HG03457 (cell line): ENCODE data around the gene DOK3.

ENCODE experiments used
- ATAC-seq: cut with Tn5 transposase; IDR thresholded peaks from one replicate; pipeline ENCODE4 v1.9.1; 2021; ENCODE audit warnings: moderate number of reproducible peaks; ENCODE audit not compliant: unreplicated experiment

The DOK3 gene

DNA sequence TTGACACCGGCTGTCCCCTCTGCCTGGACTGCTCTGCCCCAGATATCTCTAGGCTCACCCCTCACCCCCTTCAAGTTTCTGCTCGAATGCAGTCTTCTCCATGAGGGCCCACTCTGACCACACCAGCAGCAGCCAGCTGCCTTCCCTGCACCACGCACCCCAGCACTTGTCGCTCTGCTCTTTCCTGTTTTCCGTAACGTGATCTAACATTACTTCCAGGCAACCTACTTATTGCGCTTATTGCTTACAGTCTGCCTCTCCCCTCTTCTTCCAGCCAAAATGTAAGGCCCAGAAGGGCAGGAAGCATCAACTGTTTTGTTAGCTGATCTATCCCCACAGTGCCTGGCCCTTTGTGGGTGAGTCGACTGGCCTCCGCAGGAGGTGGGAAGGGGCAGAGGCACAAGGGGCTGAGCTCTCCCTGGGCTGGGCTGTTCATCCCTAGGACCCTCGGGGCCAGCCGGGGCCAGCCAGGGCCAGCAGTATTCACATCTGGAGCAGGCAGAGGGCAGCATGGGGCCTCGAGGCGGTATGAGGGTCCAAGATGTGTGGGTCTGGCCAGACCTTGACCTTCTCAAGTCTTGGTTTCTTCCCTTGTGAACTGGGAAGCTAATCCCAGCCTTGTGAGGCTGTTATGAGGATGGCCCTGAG is 24.6 kb downstream of the DOK3 start:
- no peak for ATAC-seq

DNA sequence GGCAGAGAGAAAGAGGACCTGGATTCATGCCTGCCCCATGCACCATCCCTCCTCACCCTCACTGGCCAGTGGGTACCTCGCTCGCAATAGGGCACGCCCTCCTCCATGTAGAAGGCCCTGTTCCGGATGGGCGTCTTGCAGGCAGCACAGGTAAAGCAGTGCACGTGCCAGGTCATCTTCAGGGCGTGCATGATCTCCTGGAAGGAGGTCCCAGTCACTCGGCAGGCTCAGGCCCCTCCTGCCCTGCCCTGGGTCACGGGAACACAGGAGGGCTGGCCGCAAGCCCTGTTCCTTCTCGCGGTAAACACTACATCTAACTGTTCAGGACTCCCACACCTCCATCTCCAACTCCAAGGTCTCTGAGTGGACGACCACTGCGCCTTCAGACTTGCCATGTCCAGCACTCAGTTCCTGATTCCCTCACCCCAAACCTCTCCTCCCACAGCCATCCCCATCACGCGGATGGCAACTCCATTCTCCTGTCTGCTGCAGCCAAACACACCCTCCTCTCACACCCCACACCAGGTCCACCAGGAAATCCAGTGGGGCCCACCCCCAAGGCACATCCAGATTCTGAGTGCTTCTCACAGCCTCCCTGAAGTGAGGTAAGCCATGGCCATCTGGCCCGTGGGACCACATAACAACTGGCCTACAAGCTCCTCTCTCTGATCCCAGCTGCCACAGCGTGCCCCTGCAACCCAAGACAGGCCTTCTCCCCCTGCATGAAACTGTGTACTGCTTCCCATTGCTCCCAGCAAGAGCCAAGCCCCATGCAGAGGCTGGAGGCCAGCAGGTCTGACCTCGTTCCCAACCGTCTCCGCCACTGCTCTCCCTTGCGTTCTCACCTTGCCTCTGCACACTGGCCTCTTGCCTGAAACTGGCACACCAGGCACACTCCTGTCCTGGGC is 25.4 kb downstream of the DOK3 start:
- no peak for ATAC-seq

DNA sequence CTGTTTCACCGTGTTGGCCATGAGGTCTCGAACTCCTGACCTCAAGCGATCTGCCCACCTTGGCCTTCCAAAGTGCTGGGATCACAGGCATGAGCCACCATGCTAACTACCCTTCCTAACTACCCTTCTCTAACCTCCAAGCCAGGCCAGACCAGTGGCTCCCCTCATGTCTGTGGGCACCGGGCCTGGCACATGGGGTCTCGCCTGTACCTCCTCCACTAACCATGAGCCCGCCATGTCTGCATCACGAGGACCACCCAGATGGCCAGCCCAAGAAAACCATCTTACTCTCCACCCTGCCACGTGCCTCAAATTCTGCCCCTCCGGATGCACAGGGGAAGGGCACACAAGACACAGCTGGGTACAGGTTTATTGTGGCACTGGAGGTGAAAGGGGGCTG is 26.6 kb downstream of the DOK3 start:
- no peak for ATAC-seq

DNA sequence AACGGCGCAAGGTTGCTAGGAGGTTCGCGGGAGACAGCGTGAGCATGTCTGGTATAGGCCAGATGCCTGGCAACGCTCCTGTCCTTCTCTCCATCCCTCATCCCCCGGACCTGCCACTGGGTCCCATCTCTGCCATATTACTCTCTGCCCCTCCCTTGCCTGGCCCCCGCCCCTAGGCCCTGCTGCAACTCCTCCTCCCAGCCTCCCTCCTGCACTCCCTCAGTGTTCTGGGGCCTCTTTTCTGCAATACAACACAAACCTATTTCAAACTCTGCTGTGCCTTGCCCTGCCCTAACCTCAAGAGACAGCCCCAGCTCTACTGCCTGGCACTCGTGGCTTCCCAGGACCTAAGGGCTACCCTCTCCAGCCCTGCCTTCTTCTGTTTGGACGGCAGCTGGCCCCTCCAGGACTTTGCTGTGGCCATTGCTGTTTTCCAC is 27.2 kb downstream of the DOK3 start:
- no peak for ATAC-seq

DNA sequence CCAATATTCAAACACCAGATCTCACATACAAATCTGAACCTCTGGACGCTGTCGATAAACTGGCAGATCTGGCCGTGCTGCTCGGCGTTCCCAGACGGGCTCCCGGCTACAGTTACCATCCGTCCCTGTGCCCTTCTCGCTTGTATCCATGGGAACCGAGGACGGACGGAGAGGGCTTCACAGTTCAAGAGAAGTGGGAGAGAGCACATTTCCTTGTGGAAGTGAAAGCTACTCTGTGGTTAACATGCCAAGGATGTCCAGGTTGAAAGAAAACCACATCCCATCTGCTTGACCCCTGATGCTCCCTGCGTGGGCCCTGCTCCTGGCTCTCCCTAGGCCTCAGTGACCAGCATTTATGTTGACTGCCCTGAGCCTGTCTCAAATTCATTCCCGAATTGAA is 29.9 kb downstream of the DOK3 start:
- no peak for ATAC-seq

DNA sequence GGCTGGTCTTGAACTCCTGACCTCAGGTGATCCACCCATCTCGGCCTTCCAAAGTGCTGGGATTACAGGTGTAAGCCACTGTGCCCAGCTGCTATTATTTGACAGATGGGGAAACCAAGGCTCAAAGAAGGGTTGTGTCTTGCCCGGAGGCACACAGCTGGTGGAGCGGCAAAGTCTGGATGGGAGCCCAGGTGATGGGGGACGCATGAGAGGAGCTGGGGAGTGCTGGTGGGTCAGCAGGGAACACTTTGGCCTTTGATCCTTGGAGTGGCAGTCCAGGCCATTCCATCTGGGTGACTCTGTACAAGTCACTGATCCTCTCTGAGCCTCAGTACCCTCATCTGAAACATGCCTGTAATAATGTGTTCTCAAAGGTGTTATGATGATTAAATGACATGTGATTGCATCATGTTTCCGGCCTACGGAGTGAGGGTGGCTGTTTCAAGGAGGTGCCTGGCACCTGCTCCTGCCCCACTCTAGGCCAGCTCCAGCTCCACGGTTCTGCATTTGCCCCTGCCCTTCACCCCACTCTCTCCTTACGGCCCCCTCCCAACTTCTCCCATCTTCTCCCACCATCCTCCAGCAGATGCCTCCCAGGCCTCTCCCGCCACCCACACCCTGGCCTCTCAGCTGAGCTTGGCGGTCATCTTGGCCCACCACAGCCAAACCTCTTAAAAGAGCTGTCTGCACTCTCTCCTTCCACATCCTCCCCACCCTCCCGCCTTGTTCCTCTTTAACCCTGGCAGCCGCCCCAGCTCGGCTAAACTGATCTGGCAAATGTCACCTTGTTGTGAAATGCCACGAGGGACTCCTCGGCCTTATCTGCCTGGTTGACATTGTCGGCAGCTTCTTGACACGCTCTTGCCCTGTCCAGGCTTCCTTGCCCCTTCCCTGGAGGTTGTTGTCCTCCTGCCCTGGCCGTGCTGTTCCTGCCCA is 30.6 kb downstream of the DOK3 start:
- ATAC-seq, result no peak

DNA sequence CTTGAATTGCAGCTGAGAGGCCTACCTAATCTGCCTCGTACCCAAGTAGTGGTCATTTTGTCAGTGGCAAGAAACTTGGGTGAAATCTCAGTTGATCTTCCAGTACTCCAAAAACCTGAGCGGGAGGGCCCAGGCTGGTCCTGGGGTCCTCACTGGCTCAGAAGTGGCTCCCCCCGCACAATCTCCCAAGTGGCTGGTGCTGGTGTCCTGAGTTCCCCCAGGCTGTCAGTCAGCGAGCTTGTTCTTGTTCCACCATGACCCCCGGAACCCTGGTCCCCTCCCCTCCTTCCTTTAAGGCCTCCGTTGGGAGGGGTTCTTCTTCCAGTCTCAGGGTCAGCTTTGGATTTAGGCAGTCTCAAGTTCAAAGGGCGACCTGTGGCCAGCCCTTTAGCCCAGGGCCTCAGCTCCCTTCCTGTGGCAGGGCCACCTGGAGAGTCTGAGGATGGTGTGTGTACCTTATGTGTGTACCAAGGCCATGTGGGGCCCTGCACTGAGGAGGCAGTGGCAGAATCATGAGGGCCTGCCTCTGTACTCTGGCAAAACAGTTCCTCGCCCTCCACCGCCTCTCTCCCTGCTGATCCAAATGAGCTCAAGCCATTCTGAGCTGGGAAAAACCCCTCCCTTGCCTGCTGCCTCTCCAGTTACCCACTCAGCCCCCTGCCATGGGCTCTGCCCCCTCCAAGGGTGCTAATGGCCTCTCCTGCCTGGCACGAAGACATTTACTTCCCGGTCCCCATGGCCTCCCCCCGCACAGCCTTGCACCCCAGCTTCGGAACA is 31.7 kb downstream of the DOK3 start:
- ATAC-seq, result no peak

DNA sequence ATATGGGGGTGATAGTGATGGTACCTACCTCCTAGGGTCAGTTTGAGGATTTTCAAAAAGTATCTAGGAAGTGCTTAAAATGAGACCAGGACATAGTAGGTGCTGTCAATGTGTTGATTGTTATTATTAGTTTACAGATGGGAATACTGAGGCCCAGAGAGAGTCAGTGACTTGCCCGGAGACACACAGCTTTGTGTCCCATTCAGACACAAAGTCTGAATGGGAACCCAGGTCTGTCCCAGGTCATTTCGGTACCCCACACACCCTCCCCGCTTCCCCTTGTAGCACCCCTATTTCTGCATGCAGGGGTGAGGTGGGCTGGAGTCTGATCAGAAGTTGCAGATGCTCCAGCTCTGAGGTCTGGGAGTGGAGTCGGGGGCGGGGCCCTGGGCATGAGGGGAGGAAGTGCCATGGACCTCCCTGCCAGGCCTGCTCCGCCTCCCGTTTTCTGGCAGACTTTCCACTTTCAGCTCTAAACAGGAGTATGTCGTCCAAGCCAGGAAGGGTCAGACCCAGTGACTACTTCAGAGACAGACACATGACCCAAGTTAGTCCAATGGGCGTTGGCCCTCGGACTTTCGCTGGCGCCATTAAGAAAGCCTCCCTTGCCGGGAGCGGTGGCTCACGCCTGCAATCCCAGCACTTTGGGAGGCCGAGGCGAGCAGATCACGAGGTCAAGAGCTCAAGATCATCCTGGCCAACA is 32.9 kb downstream of the DOK3 start:
- no peak for ATAC-seq

DNA sequence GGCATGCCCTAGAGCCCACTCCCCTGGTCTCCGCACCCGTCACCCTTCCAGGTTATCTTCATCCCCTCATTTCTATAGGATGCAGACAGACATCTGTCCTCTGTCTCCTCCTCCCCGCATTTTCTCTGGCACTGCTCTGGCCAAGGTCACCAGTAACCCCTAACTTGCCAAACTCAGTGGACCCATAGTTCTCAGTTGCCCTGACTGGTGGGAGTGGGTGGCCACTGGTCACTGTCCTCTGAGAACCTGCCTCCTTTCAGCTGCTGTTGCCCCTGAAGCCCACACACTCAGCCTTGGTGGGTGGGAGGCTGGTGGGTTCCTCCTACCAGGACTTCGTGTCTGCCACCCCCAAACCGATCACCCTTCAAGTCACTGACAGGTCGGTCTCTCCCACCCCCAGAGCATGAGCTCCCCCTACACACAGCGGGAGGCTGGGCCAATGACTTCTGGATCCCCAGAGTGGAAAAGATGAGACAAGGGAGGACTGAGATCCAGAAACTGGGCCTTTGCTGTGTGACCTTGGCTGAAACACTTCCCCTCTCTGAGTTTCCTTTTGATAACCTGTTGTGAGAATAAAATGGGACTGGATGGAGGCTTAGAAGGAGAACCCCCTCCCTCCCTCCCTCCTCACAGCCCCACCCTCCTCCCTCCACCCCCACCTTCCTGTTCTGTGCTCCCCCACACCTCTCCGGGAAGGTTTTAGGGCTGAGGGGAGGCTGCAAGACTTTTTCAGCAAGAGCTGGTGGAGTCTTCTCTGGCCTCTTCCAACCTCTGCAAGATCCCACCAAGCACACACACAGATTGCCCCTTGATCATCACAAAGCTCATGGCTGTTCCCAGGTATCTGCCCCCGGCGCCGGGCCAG is 33.8 kb downstream of the DOK3 start:
- no peak for ATAC-seq

DNA sequence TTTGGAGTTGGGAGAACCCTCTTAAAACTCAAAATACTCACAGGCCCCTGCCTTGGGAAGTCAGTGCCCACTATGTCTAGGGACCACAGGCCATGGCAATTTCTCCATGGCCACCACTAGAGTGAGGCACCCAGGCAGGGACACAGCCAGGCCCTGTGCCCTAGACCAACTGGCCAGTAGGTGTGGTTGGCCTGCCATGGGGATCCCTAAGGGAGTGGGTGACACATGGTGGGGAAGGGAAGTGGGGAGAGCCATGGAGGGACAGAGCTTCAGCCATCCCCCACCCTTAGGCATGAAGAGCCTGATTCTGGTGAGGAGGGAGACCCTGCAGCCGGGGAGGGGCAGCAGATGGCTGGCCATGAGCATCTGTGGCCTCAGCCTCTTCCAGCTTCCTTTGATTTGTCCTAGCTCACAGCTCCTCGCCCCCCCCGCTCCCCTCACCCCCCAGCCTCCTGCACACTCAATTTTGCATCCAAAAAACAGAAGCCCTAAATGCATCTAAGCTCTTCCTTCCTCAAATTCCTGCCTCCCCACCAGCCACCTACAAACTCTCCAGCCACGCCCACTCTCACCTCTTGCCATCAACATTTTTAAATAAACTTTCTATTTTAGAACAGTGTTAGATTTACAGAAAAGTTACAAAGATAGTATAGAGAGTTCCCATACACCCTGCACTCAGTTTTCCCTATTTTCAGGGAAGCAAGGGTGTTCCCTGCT is 34.6 kb downstream of the DOK3 start:
- no peak for ATAC-seq

DNA sequence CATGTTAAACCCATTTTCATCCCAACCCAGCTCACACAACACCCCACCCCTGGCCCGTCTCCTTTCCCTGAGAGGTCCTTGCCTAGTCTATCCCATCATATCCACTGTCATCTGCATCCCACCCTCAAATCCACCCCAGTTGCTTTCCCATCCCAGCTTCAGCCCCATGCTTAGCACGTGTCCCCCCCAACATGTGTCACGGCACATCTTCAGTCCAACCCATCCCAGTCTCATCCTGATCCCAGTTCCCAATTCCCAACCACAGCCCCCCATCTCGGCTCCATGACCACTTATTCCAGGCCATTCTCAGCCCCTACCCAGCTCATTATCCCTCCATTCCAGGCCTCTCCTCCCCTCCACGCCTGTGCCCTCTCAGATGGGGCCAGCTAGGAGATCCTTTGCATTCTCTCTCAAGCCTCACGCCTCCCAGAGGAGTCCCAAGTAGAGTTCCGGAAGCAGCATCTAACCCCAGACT is 35.6 kb downstream of the DOK3 start:
- ATAC-seq, result no peak

DNA sequence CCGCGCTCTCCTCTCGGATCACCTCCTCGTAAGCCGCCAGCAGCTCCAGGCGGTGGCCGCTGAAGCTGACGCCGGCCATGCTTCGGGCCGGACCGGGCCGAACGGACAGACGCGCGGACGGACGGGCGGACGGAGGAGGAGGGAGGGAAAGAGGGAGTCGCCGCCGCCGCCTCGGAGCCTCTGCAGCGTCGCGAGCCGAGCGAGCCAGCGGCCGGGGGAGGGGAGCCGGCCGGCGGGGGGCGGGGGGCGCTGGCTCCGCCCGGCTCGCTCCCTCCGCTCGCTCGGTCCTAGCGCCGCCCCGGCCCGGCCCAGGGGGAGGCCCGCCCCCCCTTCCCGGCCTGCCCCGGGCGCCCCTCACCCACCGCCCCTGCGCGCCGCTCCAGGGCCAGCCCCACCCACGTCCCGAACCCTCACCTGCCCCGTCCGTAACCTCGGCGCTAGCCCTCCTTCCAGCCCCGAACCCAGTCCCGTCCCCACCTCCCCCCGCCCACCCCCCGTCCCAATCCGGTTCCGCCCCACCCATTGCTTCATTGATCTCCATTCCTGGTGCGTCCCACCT is 36.1 kb downstream of the DOK3 start, which contains the start of gene DBN1:
TSS of gene DBN1 (minus strand) at position 192 of the 559 bp plus-strand sequence. CDS start at position 79, 113 bp downstream.
- no peak for ATAC-seq

DNA sequence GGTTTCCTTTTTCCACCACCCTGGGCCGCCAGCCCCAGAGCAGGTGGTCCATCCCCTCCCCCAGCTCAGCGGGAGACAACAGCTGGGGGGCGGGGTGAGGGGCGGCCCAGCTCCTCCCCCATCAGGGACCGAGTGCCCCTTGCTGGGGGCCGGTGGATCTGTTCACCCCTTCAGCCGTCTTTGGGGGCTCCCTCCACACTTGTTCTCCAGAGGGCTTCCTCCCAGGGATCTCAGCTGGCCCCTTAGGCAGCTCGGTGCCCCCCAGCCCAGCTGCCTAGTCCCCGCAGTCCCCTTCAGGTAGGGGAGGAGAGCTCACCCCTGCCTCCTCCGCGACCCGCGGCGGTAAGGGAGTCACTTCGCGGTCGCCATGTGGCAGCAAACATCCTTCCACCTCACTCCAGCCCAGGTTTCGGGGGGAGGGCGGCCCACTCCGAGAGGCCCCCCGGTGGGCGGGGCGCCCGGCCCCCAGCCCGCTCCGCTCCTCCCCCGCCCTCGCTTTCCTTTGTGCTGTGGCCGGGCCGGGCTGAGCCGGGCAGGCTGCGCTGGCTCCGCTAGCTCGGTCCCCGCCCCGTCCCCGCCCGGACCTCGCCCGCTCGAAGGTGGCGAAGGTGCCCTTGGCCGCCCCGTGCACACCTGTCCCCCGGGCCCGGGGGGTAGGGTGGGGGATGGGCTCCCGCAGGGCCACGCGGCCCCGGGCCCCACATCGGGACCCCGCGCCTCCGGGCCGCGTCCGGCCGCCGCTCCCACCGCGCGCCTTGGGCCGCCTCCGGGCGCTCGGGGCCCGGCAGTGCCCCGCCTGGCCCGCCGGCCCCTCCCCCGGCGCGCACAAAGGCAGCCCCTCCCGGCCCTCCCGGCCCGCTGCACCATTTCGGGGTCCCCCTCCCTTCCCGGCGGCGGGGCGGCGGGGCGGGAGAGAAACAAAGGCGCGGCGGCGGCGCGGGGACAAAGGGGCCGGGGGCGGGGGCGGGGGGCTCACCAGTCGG is 36.9 kb downstream of the DOK3 start:
- no peak for ATAC-seq

DNA sequence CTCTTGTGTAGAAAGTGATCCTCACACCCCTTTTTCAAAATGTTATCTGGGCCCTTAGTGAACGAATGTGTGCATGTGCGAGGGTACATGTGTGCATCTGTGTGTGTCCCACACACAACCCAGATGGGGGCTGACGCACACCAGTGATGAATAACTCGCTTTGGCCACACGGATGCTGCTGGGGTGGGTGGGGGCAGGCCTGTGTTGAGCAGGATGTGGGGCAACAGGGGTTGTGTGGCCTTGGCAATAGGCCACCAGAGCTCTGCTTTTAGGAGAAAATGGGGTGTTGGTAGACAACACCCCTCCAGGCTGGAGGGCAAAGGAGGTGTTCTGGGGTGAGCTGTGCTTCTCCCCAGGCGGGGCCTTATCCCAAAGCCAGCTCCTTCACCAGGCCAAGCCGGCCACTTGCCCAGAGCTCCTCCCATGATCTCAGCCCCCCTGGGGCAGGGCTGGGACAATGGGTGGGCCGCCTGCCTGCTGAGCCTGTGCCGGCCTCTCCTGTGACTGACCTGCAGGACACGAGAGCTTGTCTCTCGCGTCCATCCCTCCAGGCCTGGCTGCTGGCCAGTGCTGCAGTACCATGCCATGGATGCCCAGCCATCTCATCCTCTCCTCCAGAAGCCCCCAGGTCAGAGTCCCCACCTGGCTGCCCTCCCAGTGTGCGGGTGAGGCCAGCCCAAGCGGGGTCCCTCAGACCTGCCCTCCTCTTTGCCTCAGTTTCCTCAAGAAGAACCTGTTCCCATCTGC is 37.8 kb downstream of the DOK3 start:
- ATAC-seq, result no peak

DNA sequence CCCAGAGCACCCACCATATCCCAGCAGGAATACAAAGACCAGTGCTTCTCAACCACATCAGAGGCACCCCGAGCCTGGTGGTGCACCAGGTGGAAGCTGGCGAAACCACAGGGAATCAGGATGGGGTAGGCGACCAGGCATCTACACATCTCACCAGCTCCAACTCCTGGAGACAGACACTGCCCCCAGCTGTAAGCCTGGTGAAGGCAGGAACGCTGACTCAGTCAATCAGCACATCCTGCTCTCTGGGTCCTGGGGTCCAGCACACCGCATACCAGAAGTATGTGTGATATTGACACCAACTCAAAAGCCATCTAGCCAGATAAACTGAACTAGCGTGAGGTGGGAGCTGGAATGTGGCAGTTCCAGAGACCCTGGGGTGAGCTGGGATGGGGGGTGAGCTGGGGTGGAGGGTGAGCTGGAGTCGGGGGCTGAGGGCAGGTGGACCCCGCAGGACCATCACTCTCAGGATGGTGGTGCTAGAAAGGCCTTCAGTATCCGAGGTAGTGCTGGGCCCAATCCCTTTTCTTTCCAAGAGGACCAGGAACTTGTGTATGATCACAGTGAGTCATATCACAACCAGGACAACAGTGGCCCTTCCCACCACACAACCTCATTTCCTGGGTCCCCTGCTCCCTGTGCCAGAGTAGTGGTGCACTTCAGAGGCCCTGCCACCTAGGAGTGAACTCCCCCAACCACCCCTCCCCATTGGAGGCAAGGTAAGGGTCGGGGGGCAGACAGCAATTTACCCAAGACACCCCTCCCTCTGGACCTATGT is 38.7 kb downstream of the DOK3 start:
- ATAC-seq, result no peak
